ENCODE results near the gene TSPEAR.

TSPEAR gene

DNA sequence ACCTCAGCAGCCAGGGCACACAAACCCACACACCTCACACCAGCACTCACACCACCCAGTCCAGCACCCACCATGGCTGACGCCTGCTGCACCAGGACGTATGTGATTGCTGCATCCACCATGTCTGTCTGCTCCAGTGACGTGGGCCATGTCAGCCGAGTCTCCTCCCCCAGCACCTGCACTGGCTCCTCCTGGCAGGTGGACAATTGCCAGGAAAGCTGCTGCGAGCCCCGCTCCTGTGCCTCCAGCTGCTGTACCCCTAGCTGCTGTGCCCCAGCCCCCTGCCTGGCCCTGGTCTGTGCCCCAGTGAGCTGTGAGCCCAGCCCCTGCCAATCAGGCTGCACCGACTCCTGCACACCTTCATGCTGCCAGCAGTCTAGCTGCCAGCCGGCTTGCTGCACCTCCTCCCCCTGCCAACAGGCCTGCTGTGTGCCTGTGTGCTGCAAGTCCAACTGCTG lies 99.3 kb downstream of the TSPEAR start, which contains the start of gene KRTAP10-8:
TSS of gene KRTAP10-8 (plus strand) at position 51 of the 458 bp plus-strand sequence. CDS start at position 73, 22 bp downstream.
- no peak for TF ChIP-seq SIN3A (IDR thresholded peaks at IDR 0.05; ENCODE audit: borderline replicate concordance, insufficient read depth, low read length)
- TF ChIP-seq POLR2AphosphoS5 (IDR thresholded peaks at IDR 0.05; ENCODE audit: low read depth, low read length), result no peak
- TF ChIP-seq, protein P1, sequence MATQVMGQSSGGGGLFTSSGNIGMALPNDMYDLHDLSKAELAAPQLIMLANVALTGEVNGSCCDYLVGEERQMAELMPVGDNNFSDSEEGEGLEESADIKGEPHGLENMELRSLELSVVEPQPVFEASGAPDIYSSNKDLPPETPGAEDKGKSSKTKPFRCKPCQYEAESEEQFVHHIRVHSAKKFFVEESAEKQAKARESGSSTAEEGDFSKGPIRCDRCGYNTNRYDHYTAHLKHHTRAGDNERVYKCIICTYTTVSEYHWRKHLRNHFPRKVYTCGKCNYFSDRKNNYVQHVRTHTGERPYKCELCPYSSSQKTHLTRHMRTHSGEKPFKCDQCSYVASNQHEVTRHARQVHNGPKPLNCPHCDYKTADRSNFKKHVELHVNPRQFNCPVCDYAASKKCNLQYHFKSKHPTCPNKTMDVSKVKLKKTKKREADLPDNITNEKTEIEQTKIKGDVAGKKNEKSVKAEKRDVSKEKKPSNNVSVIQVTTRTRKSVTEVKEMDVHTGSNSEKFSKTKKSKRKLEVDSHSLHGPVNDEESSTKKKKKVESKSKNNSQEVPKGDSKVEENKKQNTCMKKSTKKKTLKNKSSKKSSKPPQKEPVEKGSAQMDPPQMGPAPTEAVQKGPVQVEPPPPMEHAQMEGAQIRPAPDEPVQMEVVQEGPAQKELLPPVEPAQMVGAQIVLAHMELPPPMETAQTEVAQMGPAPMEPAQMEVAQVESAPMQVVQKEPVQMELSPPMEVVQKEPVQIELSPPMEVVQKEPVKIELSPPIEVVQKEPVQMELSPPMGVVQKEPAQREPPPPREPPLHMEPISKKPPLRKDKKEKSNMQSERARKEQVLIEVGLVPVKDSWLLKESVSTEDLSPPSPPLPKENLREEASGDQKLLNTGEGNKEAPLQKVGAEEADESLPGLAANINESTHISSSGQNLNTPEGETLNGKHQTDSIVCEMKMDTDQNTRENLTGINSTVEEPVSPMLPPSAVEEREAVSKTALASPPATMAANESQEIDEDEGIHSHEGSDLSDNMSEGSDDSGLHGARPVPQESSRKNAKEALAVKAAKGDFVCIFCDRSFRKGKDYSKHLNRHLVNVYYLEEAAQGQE (IDR thresholded peaks at IDR 0.05; ENCODE audit: insufficient read depth in 1 of 2, low read depth in 2 of 2, low read length in 2 of 2), result no peak
- TF ChIP-seq TAF1 (IDR thresholded peaks at IDR 0.05; ENCODE audit: borderline replicate concordance, insufficient read depth, low read length), result no peak
- no peak for TF ChIP-seq FOXP2 (optimal IDR thresholded peaks at IDR 0.05; ENCODE audit: borderline replicate concordance, extremely low read depth, extremely low read length, insufficient read depth)

DNA sequence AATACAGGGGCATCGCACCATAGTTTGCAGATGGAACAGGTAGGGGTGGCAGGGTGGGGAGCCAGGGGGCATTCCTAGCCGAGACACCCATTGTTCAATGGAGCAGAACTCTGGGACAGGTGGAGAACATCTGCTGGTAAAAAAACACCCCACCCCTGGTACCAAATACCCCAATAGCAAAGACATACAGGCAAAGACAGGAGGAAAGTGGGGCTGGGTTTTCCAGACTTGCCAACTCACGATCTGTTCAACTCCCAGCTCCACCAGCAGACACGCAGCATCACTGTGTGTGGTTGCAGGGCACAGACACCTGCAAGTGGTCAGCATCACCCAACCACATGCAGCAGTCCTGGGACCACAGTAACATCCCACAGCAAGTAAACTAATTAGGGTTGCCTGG lies 99.8 kb downstream of the TSPEAR start:
- TF ChIP-seq FOXP2 (optimal IDR thresholded peaks at IDR 0.05; ENCODE audit: borderline replicate concordance, extremely low read depth, extremely low read length, insufficient read depth) (no peak), TAF1 (IDR thresholded peaks at IDR 0.05; ENCODE audit: borderline replicate concordance, insufficient read depth, low read length) (no peak), SIN3A (IDR thresholded peaks at IDR 0.05; ENCODE audit: borderline replicate concordance, insufficient read depth, low read length) (no peak), POLR2AphosphoS5 (IDR thresholded peaks at IDR 0.05; ENCODE audit: low read depth, low read length) (no peak)
- TF ChIP-seq, protein P1 (IDR thresholded peaks at IDR 0.05; ENCODE audit: insufficient read depth in 1 of 2, low read depth in 2 of 2, low read length in 2 of 2), result no peak

DNA sequence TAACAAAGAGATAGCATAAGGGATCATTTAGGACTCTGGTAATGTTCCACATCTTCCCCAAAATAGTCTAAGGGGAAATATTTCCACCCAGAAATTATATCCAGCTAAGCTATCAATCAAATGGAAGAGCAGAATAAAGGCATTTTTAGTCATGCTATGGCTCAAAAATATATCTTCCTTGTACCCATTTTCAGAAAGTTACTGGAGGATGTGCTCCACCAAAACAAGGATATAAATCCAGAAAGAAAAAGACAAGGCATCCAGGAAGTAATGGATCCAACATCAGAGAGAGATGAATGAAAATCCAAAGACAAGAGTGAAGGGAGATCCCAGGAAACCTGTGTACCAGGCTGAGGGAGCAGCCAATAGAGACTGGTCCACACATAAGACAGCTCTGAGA lies 102.2 kb downstream of the TSPEAR start:
- TF ChIP-seq FOXP2 (optimal IDR thresholded peaks at IDR 0.05; ENCODE audit: borderline replicate concordance, extremely low read depth, extremely low read length, insufficient read depth) (no peak), TAF1 (IDR thresholded peaks at IDR 0.05; ENCODE audit: borderline replicate concordance, insufficient read depth, low read length) (no peak), POLR2AphosphoS5 (IDR thresholded peaks at IDR 0.05; ENCODE audit: low read depth, low read length) (no peak), SIN3A (IDR thresholded peaks at IDR 0.05; ENCODE audit: borderline replicate concordance, insufficient read depth, low read length) (no peak)
- TF ChIP-seq, protein P1 (IDR thresholded peaks at IDR 0.05; ENCODE audit: insufficient read depth in 1 of 2, low read depth in 2 of 2, low read length in 2 of 2), result no peak

DNA sequence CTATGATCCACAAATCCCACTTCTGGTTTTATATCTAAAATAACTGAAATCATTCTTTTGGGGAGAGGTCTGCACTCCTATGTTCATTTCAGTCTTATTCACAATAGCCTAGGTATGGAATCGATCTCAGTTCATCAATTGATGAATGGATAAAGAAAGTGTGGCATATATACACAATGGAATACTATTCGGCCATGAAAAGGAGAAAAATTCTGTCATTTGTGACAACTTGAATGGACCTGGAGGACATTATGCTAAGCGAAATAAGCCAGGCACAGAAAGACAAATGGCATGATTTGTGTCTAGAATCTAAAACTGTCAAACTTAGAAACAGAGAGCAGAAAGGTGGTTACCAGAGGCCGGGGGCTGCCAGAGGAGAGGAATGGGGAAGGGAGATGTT lies 104.9 kb downstream of the TSPEAR start:
- TF ChIP-seq SIN3A (IDR thresholded peaks at IDR 0.05; ENCODE audit: borderline replicate concordance, insufficient read depth, low read length), result no peak
- TF ChIP-seq, protein P1 (IDR thresholded peaks at IDR 0.05; ENCODE audit: insufficient read depth in 1 of 2, low read depth in 2 of 2, low read length in 2 of 2), result no peak
- no peak for TF ChIP-seq FOXP2 (optimal IDR thresholded peaks at IDR 0.05; ENCODE audit: borderline replicate concordance, extremely low read depth, extremely low read length, insufficient read depth)
- TF ChIP-seq POLR2AphosphoS5 (IDR thresholded peaks at IDR 0.05; ENCODE audit: low read depth, low read length), result no peak
- no peak for TF ChIP-seq TAF1 (IDR thresholded peaks at IDR 0.05; ENCODE audit: borderline replicate concordance, insufficient read depth, low read length)

All from PFSK-1 (cell line).